ENCODE data around the gene LBHD2. TPM values are rescaled to one million over a fixed set of nuclear protein-coding genes. Genes with fewer than 3 reads are reported as not detected.

LBHD2 gene
- polyA plus RNA-seq, 1 of the 3 experiments (the other 2 are of a cell fraction), result not detected

- WGBS (ENCODE audit: low lambda C conversion rate), result 93% methylated on average over 2 of the region's 2 CpGs
Observed at GRCh38 chr14:103081951-103082350, 2.1 kb upstream of the LBHD2 start.

More at GRCh38 chr14:103081951-103082350, 2.1 kb upstream of the LBHD2 start:
- DNase-seq, result no peak
- ChIA-PET CTCF (no interaction called here), POLR2A (no interaction called here)
- Histone ChIP-seq H3K36me3 (replicated peaks in 1 of 2; ENCODE audit: control insufficient read depth in 1 of 2, insufficient read depth in 2 of 2, low read length in 1 of 2) (no peaks in the 10 kb centered on the region), H3K4me1 (ENCODE audit: control insufficient read depth in 1 of 2, insufficient read depth in 2 of 2, low read depth in 1 of 2, low read length in 1 of 2) (no peaks in the 10 kb centered on the region; a peak in 1 of 4 replicates), H4K20me1 (ENCODE audit: insufficient read depth) (no peaks in the 10 kb centered on the region), H3K4me2 (no peak overlapping the region), H3F3A (replicated peaks; ENCODE audit: insufficient read depth) (no peaks in the 10 kb centered on the region), H3K9ac (no peak overlapping the region), H3K27ac (ENCODE audit: low read depth in 2 of 2, low read length in 1 of 2) (no peak overlapping the region), H3K4me3 (ENCODE audit: low read depth in 2 of 2, low read length in 1 of 2) (no peak overlapping the region), H3K79me2 (ENCODE audit: insufficient read depth) (no peaks in the 10 kb centered on the region), H3K9me2 (no peaks in the 10 kb centered on the region), H2AFZ (ENCODE audit: low read depth) (no peak overlapping the region), H3K27me3 (ENCODE audit: insufficient read depth) (peaks cover 12% of the 10 kb centered on the region), H3K9me3 (no peaks in the 10 kb centered on the region)
- TF ChIP-seq POLR2AphosphoS5 (IDR thresholded peaks at IDR 0.05; ENCODE audit: low read depth, low read length) (no peak), YY1 (IDR thresholded peaks at IDR 0.05; ENCODE audit: low read depth) (no peak), MAX (IDR thresholded peaks at IDR 0.05; ENCODE audit: low read depth) (no peak), JUND (IDR thresholded peaks at IDR 0.05) (no peak), FOXM1 (IDR thresholded peaks at IDR 0.05; ENCODE audit: low read depth) (no peak), SMC3 (IDR thresholded peaks at IDR 0.05; ENCODE audit: low read depth, low read length) (no peak), SIN3A (IDR thresholded peaks at IDR 0.05; ENCODE audit: borderline replicate concordance, low read depth, low read length) (no peak)
- TF ChIP-seq, protein P1, sequence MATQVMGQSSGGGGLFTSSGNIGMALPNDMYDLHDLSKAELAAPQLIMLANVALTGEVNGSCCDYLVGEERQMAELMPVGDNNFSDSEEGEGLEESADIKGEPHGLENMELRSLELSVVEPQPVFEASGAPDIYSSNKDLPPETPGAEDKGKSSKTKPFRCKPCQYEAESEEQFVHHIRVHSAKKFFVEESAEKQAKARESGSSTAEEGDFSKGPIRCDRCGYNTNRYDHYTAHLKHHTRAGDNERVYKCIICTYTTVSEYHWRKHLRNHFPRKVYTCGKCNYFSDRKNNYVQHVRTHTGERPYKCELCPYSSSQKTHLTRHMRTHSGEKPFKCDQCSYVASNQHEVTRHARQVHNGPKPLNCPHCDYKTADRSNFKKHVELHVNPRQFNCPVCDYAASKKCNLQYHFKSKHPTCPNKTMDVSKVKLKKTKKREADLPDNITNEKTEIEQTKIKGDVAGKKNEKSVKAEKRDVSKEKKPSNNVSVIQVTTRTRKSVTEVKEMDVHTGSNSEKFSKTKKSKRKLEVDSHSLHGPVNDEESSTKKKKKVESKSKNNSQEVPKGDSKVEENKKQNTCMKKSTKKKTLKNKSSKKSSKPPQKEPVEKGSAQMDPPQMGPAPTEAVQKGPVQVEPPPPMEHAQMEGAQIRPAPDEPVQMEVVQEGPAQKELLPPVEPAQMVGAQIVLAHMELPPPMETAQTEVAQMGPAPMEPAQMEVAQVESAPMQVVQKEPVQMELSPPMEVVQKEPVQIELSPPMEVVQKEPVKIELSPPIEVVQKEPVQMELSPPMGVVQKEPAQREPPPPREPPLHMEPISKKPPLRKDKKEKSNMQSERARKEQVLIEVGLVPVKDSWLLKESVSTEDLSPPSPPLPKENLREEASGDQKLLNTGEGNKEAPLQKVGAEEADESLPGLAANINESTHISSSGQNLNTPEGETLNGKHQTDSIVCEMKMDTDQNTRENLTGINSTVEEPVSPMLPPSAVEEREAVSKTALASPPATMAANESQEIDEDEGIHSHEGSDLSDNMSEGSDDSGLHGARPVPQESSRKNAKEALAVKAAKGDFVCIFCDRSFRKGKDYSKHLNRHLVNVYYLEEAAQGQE (IDR thresholded peaks at IDR 0.05; ENCODE audit: low read depth, low read length), result no peak
- TF ChIP-seq, protein P2, sequence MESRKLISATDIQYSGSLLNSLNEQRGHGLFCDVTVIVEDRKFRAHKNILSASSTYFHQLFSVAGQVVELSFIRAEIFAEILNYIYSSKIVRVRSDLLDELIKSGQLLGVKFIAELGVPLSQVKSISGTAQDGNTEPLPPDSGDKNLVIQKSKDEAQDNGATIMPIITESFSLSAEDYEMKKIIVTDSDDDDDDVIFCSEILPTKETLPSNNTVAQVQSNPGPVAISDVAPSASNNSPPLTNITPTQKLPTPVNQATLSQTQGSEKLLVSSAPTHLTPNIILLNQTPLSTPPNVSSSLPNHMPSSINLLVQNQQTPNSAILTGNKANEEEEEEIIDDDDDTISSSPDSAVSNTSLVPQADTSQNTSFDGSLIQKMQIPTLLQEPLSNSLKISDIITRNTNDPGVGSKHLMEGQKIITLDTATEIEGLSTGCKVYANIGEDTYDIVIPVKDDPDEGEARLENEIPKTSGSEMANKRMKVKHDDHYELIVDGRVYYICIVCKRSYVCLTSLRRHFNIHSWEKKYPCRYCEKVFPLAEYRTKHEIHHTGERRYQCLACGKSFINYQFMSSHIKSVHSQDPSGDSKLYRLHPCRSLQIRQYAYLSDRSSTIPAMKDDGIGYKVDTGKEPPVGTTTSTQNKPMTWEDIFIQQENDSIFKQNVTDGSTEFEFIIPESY (IDR thresholded peaks at IDR 0.05; ENCODE audit: borderline replicate concordance, low read depth), result no peak
- TF ChIP-seq, protein P3, sequence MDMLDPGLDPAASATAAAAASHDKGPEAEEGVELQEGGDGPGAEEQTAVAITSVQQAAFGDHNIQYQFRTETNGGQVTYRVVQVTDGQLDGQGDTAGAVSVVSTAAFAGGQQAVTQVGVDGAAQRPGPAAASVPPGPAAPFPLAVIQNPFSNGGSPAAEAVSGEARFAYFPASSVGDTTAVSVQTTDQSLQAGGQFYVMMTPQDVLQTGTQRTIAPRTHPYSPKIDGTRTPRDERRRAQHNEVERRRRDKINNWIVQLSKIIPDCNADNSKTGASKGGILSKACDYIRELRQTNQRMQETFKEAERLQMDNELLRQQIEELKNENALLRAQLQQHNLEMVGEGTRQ (IDR thresholded peaks at IDR 0.05; ENCODE audit: borderline replicate concordance, low read depth, low read length), result no peak
